Measurements from ENCODE around the gene KCNN4. TPM values are rescaled to one million over a fixed set of nuclear protein-coding genes. Genes with fewer than 3 reads are reported as not detected.

Gene KCNN4
- polyA plus RNA-seq, 1 of the 3 experiments (the other 2 are of a cell fraction) = 22.2 TPM

GRCh38 chr19:43790587-43790986 lies 9.8 kb upstream of the KCNN4 start:
- H3K27ac ChIP-seq (ENCODE audit: low read depth in 2 of 2, low read length in 1 of 2) = no peak overlapping the region
- H3K9ac ChIP-seq = no peak overlapping the region
- no peaks in the 10 kb centered on the region for H3K4me1 ChIP-seq (ENCODE audit: control insufficient read depth in 1 of 2, insufficient read depth in 2 of 2, low read depth in 1 of 2, low read length in 1 of 2)
- POLR2A ChIA-PET = no interaction called here
- H3K9me2 ChIP-seq = no peaks in the 10 kb centered on the region
- H3K4me2 ChIP-seq = no peak overlapping the region
- TF ChIP-seq MXI1 (IDR thresholded peaks at IDR 0.05; ENCODE audit: low read depth, low read length) = no peak
- TF ChIP-seq REST (IDR thresholded peaks at IDR 0.05; ENCODE audit: low read depth, low read length) = no peak
- TF ChIP-seq FOSL2 (IDR thresholded peaks at IDR 0.05; ENCODE audit: borderline replicate concordance, low read depth) = no peak
- no peak for TF ChIP-seq GATA2 (CRISPR knock-in tag; IDR thresholded peaks at IDR 0.05)
- no peak for TF ChIP-seq RFX5 (IDR thresholded peaks at IDR 0.05; ENCODE audit: low read length)
- TF ChIP-seq FOXM1 (IDR thresholded peaks at IDR 0.05; ENCODE audit: low read depth) = no peak
- no peak for TF ChIP-seq TAF1 (IDR thresholded peaks at IDR 0.05; ENCODE audit: borderline replicate concordance, low read depth, low read length)
- H3K36me3 ChIP-seq (replicated peaks in 1 of 2; ENCODE audit: control insufficient read depth in 1 of 2, insufficient read depth in 2 of 2, low read length in 1 of 2) = no peaks in the 10 kb centered on the region
- peaks cover 20% of the 10 kb centered on the region; the same call in 1 of the 2 replicates for H3K27me3 ChIP-seq (ENCODE audit: insufficient read depth)
- WGBS (ENCODE audit: low lambda C conversion rate) = 24% methylated on average over 3 of the region's 3 CpGs
- no peaks in the 10 kb centered on the region for H3K79me2 ChIP-seq (ENCODE audit: insufficient read depth)
- H3K9me3 ChIP-seq = no peaks in the 10 kb centered on the region
- H3F3A ChIP-seq (replicated peaks; ENCODE audit: insufficient read depth) = peaks cover 4% of the 10 kb centered on the region
- DNase-seq = no peak
- CTCF ChIA-PET = interaction anchor here (0.6 to 1.4 kb wide), 3 partner anchors 19 to 1397 kb away, joined by 3 to 5 read pairs (median 4); no protein-coding TSS in a partner anchor
- no peaks in the 10 kb centered on the region for H4K20me1 ChIP-seq (ENCODE audit: insufficient read depth)
- H3K4me3 ChIP-seq (ENCODE audit: low read depth in 2 of 2, low read length in 1 of 2) = no peak overlapping the region
- no peak overlapping the region for H2AFZ ChIP-seq (ENCODE audit: low read depth)

GRCh38 chr19:43789029-43789428 lies 8.3 kb upstream of the KCNN4 start:
- Histone ChIP-seq H4K20me1 (ENCODE audit: insufficient read depth) (no peaks in the 10 kb centered on the region), H3K79me2 (ENCODE audit: insufficient read depth) (no peaks in the 10 kb centered on the region), H3K9me3 (no peaks in the 10 kb centered on the region), H2AFZ (ENCODE audit: low read depth) (no peak overlapping the region), H3K9ac (no peak overlapping the region), H3K4me3 (ENCODE audit: low read depth in 2 of 2, low read length in 1 of 2) (no peak overlapping the region), H3F3A (replicated peaks; ENCODE audit: insufficient read depth) (peaks cover 6% of the 10 kb centered on the region), H3K4me2 (no peak overlapping the region), H3K4me1 (ENCODE audit: control insufficient read depth in 1 of 2, insufficient read depth in 2 of 2, low read depth in 1 of 2, low read length in 1 of 2) (peaks cover 3 to 9% of the 10 kb centered on the region in 2 experiments; a peak in 3 of 4 replicates), H3K27me3 (ENCODE audit: insufficient read depth) (peaks cover 16% of the 10 kb centered on the region; the same call in 1 of the 2 replicates), H3K9me2 (no peaks in the 10 kb centered on the region), H3K36me3 (replicated peaks in 1 of 2; ENCODE audit: control insufficient read depth in 1 of 2, insufficient read depth in 2 of 2, low read length in 1 of 2) (no peaks in the 10 kb centered on the region), H3K27ac (ENCODE audit: low read depth in 2 of 2, low read length in 1 of 2) (no peak overlapping the region)
- peak; percentile 100 for TF ChIP-seq REST (IDR thresholded peaks at IDR 0.05; ENCODE audit: low read depth, low read length)
- peak; percentile 50; the same call in 1 of the 2 replicates for TF ChIP-seq SIN3A (IDR thresholded peaks at IDR 0.05; ENCODE audit: borderline replicate concordance, low read depth, low read length)
- TF ChIP-seq USF2 (IDR thresholded peaks at IDR 0.05; ENCODE audit: borderline replicate concordance, low read depth, low read length) = no peak
- ChIA-PET CTCF (interaction anchor here (0.9 to 5.2 kb wide), 3 partner anchors 23 to 44 kb away, joined by 3 to 79 read pairs (median 5); no protein-coding TSS in a partner anchor), POLR2A (no interaction called here)
- whole genome bisulfite sequencing (ENCODE audit: low lambda C conversion rate) = 31% methylated on average over 3 of the region's 3 CpGs
- DNase-seq = no peak

All from SK-N-SH (cell line).